ENCODE data around the gene ECE1.

DNA sequence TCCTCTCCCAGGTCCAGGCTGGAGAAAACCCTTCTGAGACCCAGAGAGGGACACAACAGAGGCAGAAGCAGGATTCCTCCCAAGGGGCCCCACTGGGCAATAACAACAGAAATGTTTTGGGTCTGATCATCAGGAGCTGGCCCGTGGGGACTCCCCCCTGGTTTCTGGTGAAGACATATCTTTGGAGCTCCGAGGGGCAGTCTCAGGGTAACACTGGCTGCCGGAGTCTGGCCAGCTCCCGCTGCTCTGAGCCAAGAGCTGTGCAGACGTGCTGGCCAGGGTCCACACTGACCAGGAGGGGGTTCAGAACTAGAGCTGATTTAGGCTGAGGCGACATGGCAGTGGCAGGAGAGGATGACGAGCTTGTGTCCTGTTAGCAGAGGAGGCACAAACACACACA is 13.1 kb downstream of the ECE1 start:
- TF ChIP-seq POLR2A (IDR thresholded peaks at IDR 0.05), result no peak
- TF ChIP-seq, protein P1, sequence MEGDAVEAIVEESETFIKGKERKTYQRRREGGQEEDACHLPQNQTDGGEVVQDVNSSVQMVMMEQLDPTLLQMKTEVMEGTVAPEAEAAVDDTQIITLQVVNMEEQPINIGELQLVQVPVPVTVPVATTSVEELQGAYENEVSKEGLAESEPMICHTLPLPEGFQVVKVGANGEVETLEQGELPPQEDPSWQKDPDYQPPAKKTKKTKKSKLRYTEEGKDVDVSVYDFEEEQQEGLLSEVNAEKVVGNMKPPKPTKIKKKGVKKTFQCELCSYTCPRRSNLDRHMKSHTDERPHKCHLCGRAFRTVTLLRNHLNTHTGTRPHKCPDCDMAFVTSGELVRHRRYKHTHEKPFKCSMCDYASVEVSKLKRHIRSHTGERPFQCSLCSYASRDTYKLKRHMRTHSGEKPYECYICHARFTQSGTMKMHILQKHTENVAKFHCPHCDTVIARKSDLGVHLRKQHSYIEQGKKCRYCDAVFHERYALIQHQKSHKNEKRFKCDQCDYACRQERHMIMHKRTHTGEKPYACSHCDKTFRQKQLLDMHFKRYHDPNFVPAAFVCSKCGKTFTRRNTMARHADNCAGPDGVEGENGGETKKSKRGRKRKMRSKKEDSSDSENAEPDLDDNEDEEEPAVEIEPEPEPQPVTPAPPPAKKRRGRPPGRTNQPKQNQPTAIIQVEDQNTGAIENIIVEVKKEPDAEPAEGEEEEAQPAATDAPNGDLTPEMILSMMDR (IDR thresholded peaks at IDR 0.05), result no peak
